ENCODE measurements around the gene UBAC2.

GRCh38 chr13:99285432-99286182 is 85.0 kb downstream of the UBAC2 start:
- TF ChIP-seq CTCF (IDR thresholded peaks at IDR 0.05) = no peak
- no peak for TF ChIP-seq EZH2 (IDR thresholded peaks at IDR 0.05)

All from neural progenitor cell (in vitro differentiated cells).